Measurements from ENCODE around the gene FAM78A.
A peak's percentile ranks its signal among the peaks of the same experiment; 100 is the strongest.

GRCh38 chr9:131275332-131276093, 797 bp downstream of the FAM78A start:
- TF ChIP-seq CTCF (IDR thresholded peaks at IDR 0.05; ENCODE audit: low read depth, low read length) (peak; percentile 44), EZH2phosphoT487 (IDR thresholded peaks at IDR 0.05; ENCODE audit: low read depth) (no peak)

Measured in OCI-LY3 (cell line).